HG02798 (cell line): ENCODE results near the gene TCF3.

ENCODE experiments used
- ATAC-seq: cut with Tn5 transposase; IDR thresholded peaks from one replicate; pipeline ENCODE4 v1.9.1; 2021; ENCODE audit warnings: mild to moderate bottlenecking; ENCODE audit not compliant: unreplicated experiment, poor library complexity

Gene TCF3

GRCh38 chr19:1613808-1614570, 38.4 kb downstream of the TCF3 start:
- no peak for ATAC-seq

GRCh38 chr19:1613146-1613545, 39.3 kb downstream of the TCF3 start:
- no peak for ATAC-seq

- ATAC-seq, result no peak
Measured at GRCh38 chr19:1612114-1613086, 40.0 kb downstream of the TCF3 start.

GRCh38 chr19:1611353-1611752, 41.1 kb downstream of the TCF3 start:
- ATAC-seq, result no peak

- no peak for ATAC-seq
Measured at GRCh38 chr19:1610579-1610978, 41.8 kb downstream of the TCF3 start.

GRCh38 chr19:1609680-1610474, 42.5 kb downstream of the TCF3 start:
- ATAC-seq, result no peak

- no peak for ATAC-seq
Measured at GRCh38 chr19:1609103-1609396, 43.4 kb downstream of the TCF3 start.

GRCh38 chr19:1608359-1609102, 43.9 kb downstream of the TCF3 start:
- no peak for ATAC-seq

- no peak for ATAC-seq
Measured at GRCh38 chr19:1606138-1606651, 46.2 kb downstream of the TCF3 start.

GRCh38 chr19:1605236-1606137, 46.9 kb downstream of the TCF3 start, which contains the start of gene UQCR11:
UQCR11 (minus strand) TSS chr19:1605462; CDS start chr19:1605409, 53 bp downstream.
- peak; percentile 91 for ATAC-seq

- ATAC-seq, result no peak
Measured at GRCh38 chr19:1602091-1602707, 50.2 kb downstream of the TCF3 start.

GRCh38 chr19:1601613-1602064, 50.8 kb downstream of the TCF3 start:
- no peak for ATAC-seq

GRCh38 chr19:1599460-1599846, 53.0 kb downstream of the TCF3 start:
- ATAC-seq, result no peak

- no peak for ATAC-seq
Measured at GRCh38 chr19:1598777-1599459, 53.5 kb downstream of the TCF3 start.

GRCh38 chr19:1593501-1593772, 59.0 kb downstream of the TCF3 start:
- no peak for ATAC-seq

- ATAC-seq, result peak; percentile 85
Measured at GRCh38 chr19:1592755-1593500, 59.5 kb downstream of the TCF3 start, which contains the start of gene MBD3. MBD3 (minus strand) TSS chr19:1592865; CDS start chr19:1592631, 234 bp downstream.
